Measurements from ENCODE around the gene FIP1L1.

GRCh38 chr4:53489279-53489889, 111.9 kb downstream of the FIP1L1 start:
- TF ChIP-seq GATA3 (IDR thresholded peaks at IDR 0.05; ENCODE audit: low read depth, low read length) (no peak), GATA2 (IDR thresholded peaks at IDR 0.05; ENCODE audit: low read depth, low read length) (no peak)

Measured in SH-SY5Y (cell line).